GM13976 (cell line): ENCODE measurements around the gene CASP4.

Experiments used
- DNase-seq: peaks from one replicate; pipeline ENCODE4 v3.0.0; 2012; ENCODE audit warnings: low spot score
- CTCF ChIP-seq: IDR thresholded peaks from 2 replicates; pipeline ENCODE4 v1.5.1; 2012; ENCODE audit warnings: borderline replicate concordance, mild to moderate bottlenecking; ENCODE audit not compliant: insufficient read depth; ENCODE audit errors: extremely low read depth, missing control alignments, control extremely low read depth
- in situ Hi-C: fragments of 300-500 bp; cut with MboI; formaldehyde crosslinking; loops from one replicate; pipeline ENCODE4 v1.12.0; 2022; ENCODE audit warnings: low sequenced_read_pairs, mixed read lengths, inconsistent platforms; ENCODE audit not compliant: unreplicated experiment

The CASP4 gene

GRCh38 chr11:104912102-104912501 is 56.3 kb downstream of the CASP4 start:
- in situ Hi-C loops = no loop called here
- no peak for TF ChIP-seq CTCF
- no peak for DNase-seq

- TF ChIP-seq CTCF = no peak
- in situ Hi-C loops = no loop called here
- DNase-seq = no peak
These were observed 60.2 kb downstream of the CASP4 start for GRCh38 chr11:104908186-104908531.

- DNase-seq = no peak
- no peak for TF ChIP-seq CTCF
- in situ Hi-C loops = no loop called here
These were observed 60.7 kb downstream of the CASP4 start for GRCh38 chr11:104907521-104908185.

GRCh38 chr11:104905271-104905670 is 63.1 kb downstream of the CASP4 start:
- no peak for DNase-seq
- TF ChIP-seq CTCF = no peak
- in situ Hi-C loops = no loop called here

GRCh38 chr11:104899226-104899625 is 69.1 kb downstream of the CASP4 start:
- DNase-seq = no peak
- in situ Hi-C loops = no loop called here
- no peak for TF ChIP-seq CTCF

GRCh38 chr11:104898685-104899013 is 69.7 kb downstream of the CASP4 start:
- no peak for TF ChIP-seq CTCF

More at GRCh38 chr11:104898685-104899013, 69.7 kb downstream of the CASP4 start:
- DNase-seq = no peak
- in situ Hi-C loops = no loop called here
